ENCODE measurements around the gene SAE1. TPM values are rescaled to one million over a fixed set of nuclear protein-coding genes. Genes with fewer than 3 reads are reported as not detected.

The SAE1 gene
- total RNA-seq, 2 donors from 2014 or later: 43.7 to 48.7 TPM

DNA sequence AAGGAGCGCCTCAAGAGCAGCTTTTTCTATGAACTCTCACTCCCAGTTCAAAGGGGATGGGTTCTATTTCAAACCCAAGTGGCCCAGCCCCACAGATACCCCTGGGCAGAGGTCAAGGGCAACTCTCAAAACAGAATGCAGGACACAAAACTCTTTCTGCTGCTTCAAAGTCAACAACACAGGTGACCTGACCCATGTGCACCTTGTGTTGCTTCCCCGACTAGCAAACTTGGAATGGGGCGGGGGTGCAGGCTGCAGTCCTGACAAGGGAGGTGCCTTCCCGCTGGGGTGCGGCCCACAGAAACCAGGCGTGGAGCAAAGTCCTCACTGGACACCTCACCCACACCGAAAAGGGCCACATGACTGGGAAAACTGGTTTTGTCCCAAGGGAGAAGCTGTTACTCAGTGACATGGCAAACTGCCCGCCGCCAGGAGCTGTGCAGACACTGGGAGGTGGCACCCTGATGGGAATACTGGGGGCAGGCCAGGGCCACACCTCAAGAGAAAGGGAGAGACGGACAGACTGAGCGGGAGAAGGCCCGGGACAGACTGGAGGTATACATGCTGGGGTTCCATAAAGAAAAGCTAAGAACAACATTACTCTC is 34.4 kb upstream of the SAE1 start:
- no peak for TF ChIP-seq CTCF (IDR thresholded peaks at IDR 0.05)

GRCh38 chr19:47096721-47097120 is 33.9 kb upstream of the SAE1 start:
- Histone ChIP-seq H3K27me3 (no peaks in the 10 kb centered on the region), H3K36me3 (peaks cover 24% of the 10 kb centered on the region), H3K9me3 (no peaks in the 10 kb centered on the region), H3K27ac (peak overlapping the region; percentile 82), H3K4me3 (no peak overlapping the region), H3K4me1 (peaks cover 0 to 63% of the 10 kb centered on the region in 2 donors)
- DNase-seq (ENCODE audit: low spot score): no peak
- TF ChIP-seq CTCF (IDR thresholded peaks at IDR 0.05): no peak

More for the DNA sequence above, 34.4 kb upstream of the SAE1 start:
- Histone ChIP-seq H3K27me3 (no peaks in the 10 kb centered on the region), H3K27ac (peak overlapping the region; percentile 82), H3K36me3 (peaks cover 29% of the 10 kb centered on the region), H3K4me1 (peaks cover 0 to 63% of the 10 kb centered on the region in 2 donors), H3K9me3 (no peaks in the 10 kb centered on the region), H3K4me3 (no peak overlapping the region)
- DNase-seq (ENCODE audit: low spot score): peak; percentile 66

DNA sequence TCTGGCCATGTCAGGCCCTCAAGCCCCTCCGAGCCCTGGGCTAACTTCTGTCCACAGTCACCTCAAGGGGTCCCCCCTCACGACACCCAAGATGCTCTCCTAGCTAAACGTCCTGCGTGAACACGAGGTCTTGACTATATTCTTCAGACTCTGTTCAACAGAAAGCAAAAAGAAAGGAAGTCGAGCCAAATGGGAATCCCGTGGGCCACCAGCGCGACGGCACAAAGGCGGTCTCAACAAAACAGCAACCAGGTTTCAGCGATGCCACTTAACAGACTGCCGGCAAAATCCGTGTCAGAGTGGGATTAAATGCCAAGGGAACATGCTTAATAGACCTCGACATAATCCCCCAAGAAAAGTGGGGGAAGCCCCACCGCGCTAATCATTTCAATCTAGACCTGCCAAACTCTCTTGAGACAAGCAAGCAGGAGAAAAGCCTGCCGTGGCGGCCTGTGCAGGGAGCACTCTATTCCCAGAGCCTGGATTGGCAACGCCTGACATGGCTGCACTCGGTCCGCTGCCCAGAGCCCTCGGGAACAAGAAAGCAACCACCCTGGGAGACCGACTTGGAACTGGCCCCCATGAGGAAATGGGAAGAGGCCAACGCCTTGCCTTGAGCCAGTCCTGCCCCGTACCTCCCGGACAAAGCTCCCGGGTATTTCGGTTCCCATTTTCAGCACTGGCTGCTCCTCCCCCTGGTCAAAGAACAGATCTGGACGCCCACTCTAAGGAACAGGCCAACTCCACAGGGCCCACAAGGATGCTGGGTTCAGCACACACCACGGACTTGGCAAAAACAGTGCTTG is 33.0 kb upstream of the SAE1 start:
- DNase-seq (ENCODE audit: low spot score): peak; percentile 73

DNA sequence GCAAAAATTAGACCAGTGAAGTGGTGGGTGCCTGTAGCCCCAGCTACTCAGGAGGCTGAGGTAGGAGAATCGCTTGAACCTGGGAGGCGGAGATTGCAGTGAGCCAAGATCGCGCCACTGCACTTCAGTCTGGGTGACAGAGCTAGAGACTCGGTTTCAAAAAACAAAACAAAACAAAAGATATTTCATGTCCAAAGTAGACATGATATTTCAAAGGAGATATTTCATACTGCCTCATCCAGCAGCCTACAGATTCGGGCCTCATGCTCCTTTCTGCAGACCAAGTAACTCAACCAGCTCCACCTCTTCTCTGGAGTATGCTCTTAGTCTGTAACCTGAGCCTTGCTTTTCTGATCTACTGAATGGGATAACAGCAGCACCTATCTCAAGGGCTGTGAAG is 32.0 kb upstream of the SAE1 start:
- H3K4me1 ChIP-seq: peaks cover 0 to 75% of the 10 kb centered on the region in 2 donors
- H3K4me3 ChIP-seq: no peak overlapping the region
- H3K27me3 ChIP-seq: no peaks in the 10 kb centered on the region
- peak overlapping the region; percentile 82 for H3K27ac ChIP-seq
- no peak for TF ChIP-seq CTCF (IDR thresholded peaks at IDR 0.05)
- H3K36me3 ChIP-seq: peaks cover 9% of the 10 kb centered on the region
- no peak for DNase-seq (ENCODE audit: low spot score)
- no peaks in the 10 kb centered on the region for H3K9me3 ChIP-seq

More for the DNA sequence above, 33.0 kb upstream of the SAE1 start:
- H3K27me3 ChIP-seq: no peaks in the 10 kb centered on the region
- peak overlapping the region in 1 of 2 donors; percentile 20 for H3K4me3 ChIP-seq
- no peak for TF ChIP-seq CTCF (IDR thresholded peaks at IDR 0.05)
- H3K9me3 ChIP-seq: no peaks in the 10 kb centered on the region
- H3K27ac ChIP-seq: peak overlapping the region; percentile 82
- H3K36me3 ChIP-seq: peaks cover 16% of the 10 kb centered on the region
- H3K4me1 ChIP-seq: peaks cover 0 to 71% of the 10 kb centered on the region in 2 donors

DNA sequence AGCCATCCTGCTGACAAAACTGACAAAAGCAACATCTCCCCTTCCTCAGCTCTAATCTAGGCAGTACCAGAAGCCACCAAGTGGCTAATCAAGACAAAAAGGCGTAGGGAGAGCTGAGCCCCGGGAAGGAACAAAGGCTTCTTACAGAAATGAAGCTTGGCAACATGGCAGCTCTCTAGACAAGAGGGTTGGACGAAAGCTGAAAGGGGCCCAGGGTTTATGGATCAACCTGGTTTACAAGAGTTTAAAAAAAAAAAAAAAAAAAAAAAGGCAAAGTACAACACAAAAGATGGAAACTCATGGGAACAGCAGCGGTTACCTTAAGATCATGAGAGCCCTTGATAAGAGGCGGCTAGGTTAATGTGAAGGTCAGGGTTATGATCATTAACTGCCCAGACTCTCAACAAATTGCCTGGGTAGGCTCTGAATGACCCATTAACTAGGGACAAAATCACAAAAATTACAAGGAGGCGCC is 31.0 kb upstream of the SAE1 start:
- TF ChIP-seq CTCF (IDR thresholded peaks at IDR 0.05): no peak
- no peak overlapping the region for H3K4me3 ChIP-seq
- no peak overlapping the region for H3K27ac ChIP-seq
- H3K36me3 ChIP-seq: no peaks in the 10 kb centered on the region
- no peaks in the 10 kb centered on the region for H3K9me3 ChIP-seq
- no peak for DNase-seq (ENCODE audit: low spot score)
- H3K27me3 ChIP-seq: no peaks in the 10 kb centered on the region
- H3K4me1 ChIP-seq: peaks cover 0 to 65% of the 10 kb centered on the region in 2 donors

Data from right atrium auricular region (tissue), 2 donors.